Omental fat pad (tissue), 4 donors: ENCODE results near the gene RRAGC. TPM values are rescaled to one million over a fixed set of nuclear protein-coding genes. Genes with fewer than 3 reads are reported as not detected.

Experiments used
- ATAC-seq: fragments of 150-250 bp; one replicate; pipeline ENCODE4 v1.9.1; 2016; ENCODE audit warnings: mild to moderate bottlenecking, moderate library complexity; ENCODE audit not compliant: low FRiP score
- DNase-seq: peaks from one replicate; pipeline ENCODE4 v3.0.0-alpha.2; 2019; ENCODE audit warnings: low spot score
- CTCF ChIP-seq, 3 donors: fragments of 450-650 bp; IDR thresholded peaks; one replicate each; pipeline ENCODE4 v1.5.1; 2016 to 2017; ENCODE audit warnings: antibody characterized with exemption in 3 of 3, mild to moderate bottlenecking in 3 of 3, moderate library complexity in 2 of 3
- total RNA-seq, 4 donors: library from RNA; depleted of rRNA; stranded (reverse); fragments of >200 nt; gene quantifications; one replicate each; pipeline ENCODE4 v1.1.0, GENCODE V29; 2016

RRAGC gene
- total RNA-seq, 4 donors from 2014 or later: 29.6 to 57.7 (median 39.4) TPM

GRCh38 chr1:38873027-38873969, 13.7 kb upstream of the RRAGC start, which contains the start of gene MYCBP:
TSS of gene MYCBP (minus strand) at chr1:38873348. CDS start at chr1:38873305, 43 bp downstream.
- peak; percentile 74 for DNase-seq
- peak; percentile 97 for ATAC-seq
- TF ChIP-seq CTCF (IDR thresholded peaks at IDR 0.05): no peak

GRCh38 chr1:38872401-38873026, 12.9 kb upstream of the RRAGC start:
- DNase-seq (no peak), ATAC-seq (peak; percentile 4)

GRCh38 chr1:38870996-38871395, 11.4 kb upstream of the RRAGC start:
- no peak for ATAC-seq

More at GRCh38 chr1:38872401-38873026, 12.9 kb upstream of the RRAGC start:
- no peak for TF ChIP-seq CTCF (IDR thresholded peaks at IDR 0.05)

GRCh38 chr1:38867208-38867607, 7.6 kb upstream of the RRAGC start:
- TF ChIP-seq CTCF (IDR thresholded peaks at IDR 0.05): no peak
- ATAC-seq (no peak), DNase-seq (no peak)

More at GRCh38 chr1:38870996-38871395, 11.4 kb upstream of the RRAGC start:
- TF ChIP-seq CTCF (IDR thresholded peaks at IDR 0.05): no peak
- no peak for DNase-seq

GRCh38 chr1:38865112-38865715, 5.6 kb upstream of the RRAGC start:
- ATAC-seq (no peak), DNase-seq (no peak)
- TF ChIP-seq CTCF (IDR thresholded peaks at IDR 0.05): no peak

- no peak for DNase-seq
- no peak for TF ChIP-seq CTCF (IDR thresholded peaks at IDR 0.05)
- no peak for ATAC-seq
These were observed 853 bp upstream of the RRAGC start for GRCh38 chr1:38860454-38860795.
